Omental fat pad (tissue), 4 donors: ENCODE data around the gene KLHDC7B. TPM values are rescaled to one million over a fixed set of nuclear protein-coding genes. Genes with fewer than 3 reads are reported as not detected.
A peak's percentile ranks its signal among the peaks of the same experiment; 100 is the strongest.

ENCODE experiments used
- ATAC-seq: fragments of 150-250 bp; one replicate; pipeline ENCODE4 v1.9.1; 2016; ENCODE audit warnings: mild to moderate bottlenecking, moderate library complexity; ENCODE audit not compliant: low FRiP score
- DNase-seq: peaks from one replicate; pipeline ENCODE4 v3.0.0-alpha.2; 2019; ENCODE audit warnings: low spot score
- CTCF ChIP-seq, 3 donors: fragments of 450-650 bp; IDR thresholded peaks; one replicate each; pipeline ENCODE4 v1.5.1; 2016 to 2017; ENCODE audit warnings: antibody characterized with exemption in 3 of 3, mild to moderate bottlenecking in 3 of 3, moderate library complexity in 2 of 3
- total RNA-seq, 4 donors: library from RNA; depleted of rRNA; stranded (reverse); fragments of >200 nt; gene quantifications; one replicate each; pipeline ENCODE4 v1.1.0, GENCODE V29; 2016

KLHDC7B gene
- total RNA-seq, 4 donors from 2014 or later: 0.48 TPM; not detected in 3

DNA sequence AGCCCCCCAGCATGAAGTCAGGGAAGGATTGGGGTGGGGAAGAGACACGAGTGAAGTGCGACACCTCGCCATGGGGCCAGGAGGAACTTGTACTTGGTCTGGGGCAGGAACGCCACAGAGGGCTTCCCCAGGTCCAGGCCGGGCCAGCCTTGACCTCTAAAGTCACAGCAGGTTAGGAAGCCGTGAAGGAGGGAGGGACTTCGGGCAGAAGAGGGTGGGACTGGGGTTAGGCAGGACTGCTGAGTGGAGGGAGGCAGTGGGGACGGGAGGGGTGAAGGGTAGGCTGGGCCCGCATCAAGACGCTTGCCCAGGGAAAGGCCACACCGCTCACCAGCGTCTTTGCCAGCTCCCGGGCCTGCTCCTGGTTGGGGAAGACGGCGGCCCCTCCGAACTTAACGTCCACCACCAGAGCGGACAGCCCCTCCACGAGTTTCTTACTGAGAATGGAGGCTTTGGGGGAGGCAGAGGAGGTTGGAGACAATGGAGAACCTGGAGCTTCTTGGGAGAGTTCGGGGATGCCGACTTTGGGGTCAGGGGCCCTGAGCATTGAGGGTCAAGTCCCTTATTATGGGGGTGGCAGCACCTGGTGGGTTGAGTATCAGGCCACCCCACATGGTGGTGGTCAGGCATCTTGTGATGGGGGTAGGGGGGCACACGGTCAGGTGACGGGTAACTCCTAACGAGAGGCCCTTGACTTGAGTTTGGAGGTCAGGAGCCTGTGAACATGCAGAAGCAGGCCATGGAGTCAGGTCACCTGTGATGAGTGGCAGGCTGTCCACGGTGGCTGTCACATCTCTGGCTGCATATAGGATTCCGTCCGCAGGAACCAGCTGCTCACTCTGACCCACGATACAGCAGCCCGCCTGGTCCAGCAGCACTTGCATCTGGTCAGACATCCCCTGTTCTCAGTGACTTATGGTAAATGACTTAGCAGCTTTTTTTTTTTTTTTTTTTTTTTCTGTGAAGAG, 18.6 kb upstream of the KLHDC7B start:
- TF ChIP-seq CTCF (IDR thresholded peaks at IDR 0.05): no peak
- DNase-seq: no peak
- no peak for ATAC-seq

DNA sequence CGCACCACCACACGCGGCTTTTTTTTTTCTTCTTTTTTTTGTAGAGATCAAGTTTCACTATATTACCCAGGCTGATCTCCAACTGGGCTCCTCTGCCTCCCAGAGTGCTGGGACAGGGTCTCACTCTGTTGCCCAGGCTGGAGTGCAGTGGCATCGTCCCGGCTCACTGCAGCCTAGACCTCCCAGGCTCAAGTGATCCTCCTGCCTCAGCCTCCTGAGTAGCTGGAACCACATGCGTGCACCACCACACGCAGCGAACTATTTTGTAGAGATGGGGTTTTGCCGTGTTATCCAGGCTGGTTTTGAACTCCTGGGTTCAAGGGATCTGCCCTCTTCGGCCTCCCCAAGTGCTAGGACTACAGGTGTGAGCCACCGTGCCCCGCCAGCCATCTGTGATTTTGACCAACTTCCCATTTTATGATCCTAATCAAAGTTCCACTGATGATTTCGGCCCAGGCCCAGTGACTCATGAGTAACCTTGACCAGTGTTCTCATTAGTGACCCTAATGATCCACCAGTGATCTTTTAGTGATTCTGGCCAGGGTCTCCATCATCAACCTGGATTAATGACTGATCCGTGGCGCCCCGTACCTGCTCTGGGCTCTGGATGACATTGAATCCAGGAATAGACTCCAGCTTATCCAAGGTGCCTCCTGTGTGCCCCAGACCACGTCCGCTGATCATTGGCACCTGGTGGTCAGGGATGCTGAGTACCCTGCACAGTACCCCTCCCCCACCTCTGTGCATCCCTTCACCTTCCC, 17.6 kb upstream of the KLHDC7B start:
- no peak for ATAC-seq
- DNase-seq: no peak
- no peak for TF ChIP-seq CTCF (IDR thresholded peaks at IDR 0.05)

GRCh38 chr22:50528682-50529415, 16.9 kb upstream of the KLHDC7B start:
- DNase-seq (no peak), ATAC-seq (no peak)
- no peak for TF ChIP-seq CTCF (IDR thresholded peaks at IDR 0.05)

- DNase-seq (no peak), ATAC-seq (no peak)
- TF ChIP-seq CTCF (IDR thresholded peaks at IDR 0.05): no peak
Observed at GRCh38 chr22:50529416-50529896, 16.2 kb upstream of the KLHDC7B start.

- ATAC-seq (peak; percentile 26), DNase-seq (no peak)
- no peak for TF ChIP-seq CTCF (IDR thresholded peaks at IDR 0.05)
Observed at GRCh38 chr22:50529897-50530579, 15.7 kb upstream of the KLHDC7B start, which contains the start of gene TYMP. Gene TYMP, minus strand, starts transcription at chr22:50530012. Its CDS starts 303 bp downstream, at chr22:50529709.

DNA sequence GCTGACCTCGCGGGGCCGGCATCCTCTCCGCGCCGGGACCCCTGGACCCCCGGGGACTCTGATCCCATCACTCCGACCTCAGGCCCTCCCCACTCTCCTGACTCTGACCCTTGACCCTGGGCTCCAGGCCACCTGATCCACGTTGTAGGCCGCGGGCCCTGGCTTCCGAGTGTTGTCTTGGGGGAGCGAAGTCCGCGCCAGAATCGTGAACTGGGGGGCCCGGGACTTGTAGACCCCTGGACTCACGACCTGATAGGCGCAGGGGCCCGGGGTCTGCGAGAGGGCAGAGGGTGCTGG, 15.2 kb upstream of the KLHDC7B start:
- DNase-seq (no peak), ATAC-seq (no peak)

More for the DNA sequence above, 15.2 kb upstream of the KLHDC7B start:
- no peak for TF ChIP-seq CTCF (IDR thresholded peaks at IDR 0.05)
